AG08396 (cell line): Measurements from ENCODE around the gene FALEC.
A peak's percentile ranks its signal among the peaks of the same experiment; 100 is the strongest.

Experiments
- DNase-seq: peaks from one replicate; pipeline ENCODE4 v3.0.0; 2012; ENCODE audit warnings: low spot score, mixed read lengths

FALEC gene

DNA sequence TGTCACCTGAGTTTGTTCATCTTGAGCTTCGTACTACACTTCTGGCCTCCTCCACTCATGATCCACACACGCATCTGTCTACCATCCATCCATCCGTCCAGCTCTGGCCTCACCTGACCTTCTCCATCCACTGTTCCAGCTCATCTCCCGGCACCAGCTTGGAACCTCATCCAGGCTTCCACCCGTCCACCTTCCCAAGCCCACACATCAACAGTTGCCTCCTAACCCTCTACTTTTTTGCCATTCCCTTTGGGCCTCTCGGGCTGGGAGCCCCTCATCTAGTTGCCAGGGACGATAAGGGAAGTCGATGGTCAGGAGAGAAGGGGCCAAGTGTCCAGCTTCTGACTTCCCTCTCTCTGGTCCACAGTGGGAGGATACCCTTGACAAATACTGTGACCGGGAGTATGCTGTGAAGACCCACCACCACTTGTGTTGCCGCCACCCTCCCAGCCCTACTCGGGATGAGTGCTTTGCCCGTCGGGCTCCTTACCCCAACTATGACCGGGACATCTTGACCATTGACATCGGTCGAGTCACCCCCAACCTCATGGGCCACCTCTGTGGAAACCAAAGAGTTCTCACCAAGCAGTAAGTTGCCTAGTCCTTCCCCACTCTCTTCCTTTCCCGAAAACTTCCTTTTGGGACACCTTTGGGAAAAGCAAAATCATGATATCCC, 3.4 kb upstream of the FALEC start:
- no peak for DNase-seq

DNA sequence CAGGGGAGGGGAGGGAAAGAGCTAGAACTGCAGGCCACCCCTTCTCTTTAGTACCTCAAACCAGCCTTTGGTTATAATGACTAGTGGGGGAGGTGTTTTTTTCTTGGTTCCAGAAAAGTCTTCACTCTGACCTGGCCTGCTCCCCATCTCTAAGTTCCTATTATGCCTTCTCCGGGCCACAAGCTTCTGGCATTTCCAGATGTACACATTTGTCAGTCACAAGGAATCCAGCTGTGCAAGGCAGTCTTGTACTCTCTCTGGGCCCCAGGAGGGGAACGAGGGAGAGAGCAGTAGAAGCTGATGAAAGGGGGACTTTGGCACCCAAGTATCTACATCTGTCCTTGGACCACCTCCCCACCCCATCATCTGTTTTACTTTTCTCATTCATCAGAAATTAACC, 2.7 kb upstream of the FALEC start:
- DNase-seq: no peak

DNA sequence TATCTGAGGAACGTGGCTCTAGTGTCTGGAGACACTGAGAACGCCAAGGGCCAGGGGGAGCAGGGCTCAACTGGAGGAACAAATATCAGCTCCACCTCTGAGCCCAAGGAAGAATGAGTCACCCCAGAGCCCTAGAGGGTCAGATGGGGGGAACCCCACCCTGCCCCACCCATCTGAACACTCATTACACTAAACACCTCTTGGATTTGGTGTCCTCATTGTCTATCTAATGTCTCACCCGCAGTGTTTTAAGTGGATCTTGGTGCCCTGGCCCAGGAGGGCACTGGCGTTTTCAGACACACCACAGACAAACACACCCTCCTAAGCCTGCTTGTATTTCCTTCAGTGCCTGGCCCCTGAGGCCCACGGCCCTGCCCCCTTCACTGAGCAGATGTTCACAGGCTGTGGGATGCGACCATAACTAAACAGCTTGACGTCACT, 2.2 kb upstream of the FALEC start:
- DNase-seq: no peak

DNA sequence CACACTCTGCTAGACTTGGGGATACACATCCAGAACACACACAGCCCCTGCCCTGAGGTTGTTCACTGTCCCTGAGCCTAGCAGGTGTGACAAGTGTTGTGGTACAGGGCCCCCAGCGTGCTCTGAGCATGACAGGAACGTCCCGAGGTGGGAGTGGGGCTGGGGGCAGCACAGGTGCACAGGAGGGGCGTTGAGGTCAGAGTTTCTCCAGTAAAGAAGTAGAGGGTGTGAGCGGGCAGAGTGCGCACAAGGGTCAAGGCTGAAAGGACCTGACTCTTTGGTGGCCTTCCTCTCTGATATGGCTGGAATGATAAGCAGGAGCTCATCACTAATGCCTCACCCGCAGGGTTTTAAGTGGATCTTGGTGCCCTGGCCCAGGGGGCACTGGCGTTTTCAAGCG, 1.3 kb upstream of the FALEC start:
- no peak for DNase-seq

DNA sequence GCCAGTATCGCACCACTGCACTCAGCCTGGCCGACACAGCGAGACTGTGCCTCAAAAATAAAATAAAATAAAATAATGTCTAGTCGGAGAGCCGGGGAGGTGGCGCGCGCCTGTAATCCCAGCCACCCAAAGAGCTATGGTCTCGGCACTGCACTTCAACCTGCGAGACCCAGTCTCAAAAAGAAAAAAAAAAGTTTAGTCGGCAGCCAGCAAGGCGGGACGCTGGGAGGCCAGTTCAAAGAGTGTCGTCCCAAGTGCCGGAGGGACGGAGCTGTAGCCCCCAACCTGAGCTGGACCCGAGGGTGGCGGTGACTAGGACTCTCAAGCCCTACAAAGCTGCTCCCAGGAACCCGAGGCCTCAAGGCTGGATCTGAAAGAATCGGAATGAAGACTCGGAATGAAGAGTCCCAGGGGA, 632 bp upstream of the FALEC start:
- no peak for DNase-seq

DNA sequence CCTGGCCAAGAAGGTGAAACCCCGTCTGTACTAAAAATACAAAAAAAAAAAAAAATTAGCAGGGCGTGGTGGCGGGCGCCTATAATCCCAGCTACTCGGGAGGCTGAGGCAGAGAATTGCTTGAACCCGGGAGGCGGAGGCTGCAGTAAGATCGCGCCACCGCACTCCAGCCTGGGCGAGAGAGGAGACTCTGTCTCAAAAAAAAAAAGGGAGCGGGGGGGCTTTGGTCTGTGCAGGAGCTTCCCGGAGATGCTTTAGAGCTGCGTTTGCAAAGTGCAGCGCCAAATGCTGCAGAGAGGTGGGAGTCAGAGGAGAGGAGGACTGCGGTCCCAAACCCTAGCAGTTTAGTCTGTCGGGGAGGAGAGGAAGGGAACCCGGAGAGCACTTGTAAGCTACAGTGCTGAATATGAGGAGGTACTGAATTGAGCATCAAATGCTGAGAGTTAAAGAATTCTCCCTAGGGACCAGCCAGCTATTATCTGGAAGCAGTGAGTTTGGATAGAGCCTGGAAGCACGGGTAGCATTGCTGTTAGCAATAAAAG, 569 bp downstream of the FALEC start:
- DNase-seq: no peak

DNA sequence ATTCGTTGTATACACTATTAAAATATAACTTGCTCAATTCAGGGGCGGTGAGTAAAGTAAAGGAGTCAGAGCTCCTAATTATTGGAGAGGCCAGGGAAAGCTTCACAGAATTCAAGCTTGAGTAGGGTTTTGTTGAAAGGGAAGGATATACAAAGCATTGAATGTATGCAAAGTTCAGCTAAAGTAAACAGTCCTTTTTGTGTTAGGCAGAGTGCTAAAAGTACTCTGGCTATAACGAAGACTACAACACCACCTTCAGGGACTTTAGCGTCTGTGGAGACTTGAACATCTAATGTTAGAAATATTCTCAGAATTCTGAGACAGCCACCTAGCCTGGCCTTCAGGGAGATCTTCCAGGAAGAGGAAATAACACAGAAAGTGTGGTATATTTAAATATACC, 1.1 kb downstream of the FALEC start:
- DNase-seq: no peak

DNA sequence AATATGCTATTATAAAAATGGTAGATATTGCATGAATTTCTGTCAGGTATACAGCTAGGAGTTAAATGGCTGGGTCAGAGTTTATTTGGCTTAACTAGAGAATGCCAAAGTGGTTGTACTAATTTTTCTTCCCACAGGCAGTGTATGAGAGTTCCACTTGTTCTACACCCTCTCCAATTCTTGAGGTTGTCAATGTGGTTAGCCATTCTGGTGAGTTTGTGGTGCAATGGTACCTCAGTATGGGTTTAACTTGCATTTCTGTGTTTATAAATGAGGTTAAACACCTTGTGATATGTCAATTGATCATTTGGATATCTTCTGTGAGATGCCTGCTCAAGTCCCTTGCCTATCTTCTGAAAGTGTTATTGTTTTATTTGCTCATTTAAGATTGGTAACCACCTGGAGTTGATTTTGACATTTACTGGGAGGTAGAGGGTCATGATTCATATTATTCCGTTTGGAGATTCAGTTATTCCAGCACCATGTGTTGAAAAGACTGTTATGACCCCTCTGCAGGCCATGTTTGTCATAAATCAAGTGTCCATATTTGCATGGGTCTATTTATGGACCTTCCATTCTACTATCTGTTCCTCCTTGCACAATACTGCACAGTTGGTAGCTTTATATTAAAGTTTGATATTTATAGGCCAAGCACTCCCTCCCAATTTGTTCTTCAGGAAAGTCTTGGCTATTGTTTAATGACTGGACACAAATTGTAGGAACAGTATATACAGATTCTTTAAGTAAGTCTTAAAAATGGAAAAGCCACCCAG, 5.8 kb downstream of the FALEC start:
- no peak for DNase-seq

DNA sequence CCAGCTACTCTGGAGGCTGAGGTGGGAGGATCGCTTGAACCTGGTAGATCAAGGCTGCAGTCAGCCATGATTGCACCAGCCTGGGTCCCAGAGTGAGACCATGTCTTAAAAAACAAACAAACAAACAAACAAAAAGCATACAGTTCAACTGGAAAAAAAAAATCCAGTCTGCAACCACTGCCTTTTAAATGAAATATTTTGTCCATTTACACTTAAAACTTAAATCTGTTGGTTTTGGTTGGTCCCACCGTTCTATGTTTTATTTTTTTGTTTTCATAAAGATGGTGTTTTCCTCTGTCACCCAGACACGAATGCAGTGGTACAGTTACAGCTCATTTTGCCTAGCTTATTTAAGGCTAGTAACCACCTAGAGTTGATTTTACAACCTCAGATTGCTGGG, 9.8 kb downstream of the FALEC start:
- DNase-seq: no peak

DNA sequence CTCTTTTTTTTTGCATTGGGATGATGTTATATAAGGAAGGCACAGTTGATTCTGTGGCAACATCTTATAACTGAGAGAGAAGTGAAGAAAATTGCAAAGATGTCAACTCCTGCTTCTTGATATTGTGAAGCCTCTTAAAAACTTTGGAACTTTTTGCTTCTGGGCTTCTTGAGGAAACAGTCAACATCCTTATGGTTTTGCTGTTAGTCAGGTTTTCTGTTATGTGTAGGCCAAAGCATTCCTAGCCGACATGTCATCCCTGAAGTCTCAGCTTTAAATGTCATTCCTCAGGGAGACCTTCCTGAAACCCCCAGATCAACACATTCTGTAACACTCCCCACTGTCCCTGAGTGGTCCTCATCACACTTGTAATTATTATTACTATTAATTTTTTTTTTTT, 12.6 kb downstream of the FALEC start:
- peak; percentile 56 for DNase-seq

DNA sequence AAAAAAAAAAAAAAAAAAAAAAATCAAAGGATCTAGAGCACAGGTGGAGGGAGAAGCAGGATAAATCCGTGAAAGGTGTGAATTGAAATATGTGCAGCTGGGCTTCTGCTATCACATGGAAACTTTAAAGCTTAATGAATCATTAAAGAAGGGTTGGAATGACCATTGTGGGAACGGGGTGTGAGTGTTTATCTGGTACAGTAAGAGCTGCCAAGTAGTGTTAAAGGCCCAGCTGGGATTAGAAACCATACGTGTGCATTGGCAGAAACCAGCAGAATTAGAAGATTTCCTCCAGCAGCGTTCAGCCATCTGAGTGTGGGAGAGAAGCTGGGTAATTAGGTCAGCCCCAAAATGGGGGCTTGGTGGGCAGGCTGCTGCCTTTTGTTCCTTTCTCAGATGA, 13.5 kb downstream of the FALEC start:
- peak; percentile 38 for DNase-seq

DNA sequence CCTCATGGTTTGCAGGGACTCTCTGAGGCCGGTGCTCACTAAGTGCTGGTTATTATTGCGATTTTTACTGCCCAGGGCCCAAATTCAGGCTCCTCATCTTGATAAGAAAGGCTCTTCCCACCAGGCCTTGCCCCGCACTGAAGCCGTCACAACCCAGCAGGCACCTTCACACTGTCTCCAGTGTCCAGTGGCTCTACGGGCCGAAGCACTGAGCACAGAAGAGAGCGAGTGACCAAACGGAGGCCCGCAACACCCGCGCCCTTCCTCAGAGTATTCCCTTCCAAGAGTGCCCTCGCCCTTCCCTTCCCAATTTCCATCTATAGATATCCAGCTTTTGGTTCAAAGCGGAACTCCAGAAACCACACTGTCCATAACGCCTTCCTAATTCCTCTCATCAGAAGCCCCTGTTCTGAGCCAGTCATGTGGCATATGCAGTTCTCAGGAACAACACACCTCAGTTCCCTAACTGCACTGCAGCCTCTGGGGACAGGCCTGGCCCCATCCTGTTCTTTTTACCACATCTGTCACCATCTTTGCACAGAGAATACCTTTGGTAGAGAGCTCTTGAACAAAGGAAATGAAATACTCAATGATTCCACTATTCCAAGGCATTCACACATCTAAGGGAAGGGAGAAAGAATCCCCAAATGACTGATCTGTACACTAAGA, 15.1 kb downstream of the FALEC start:
- no peak for DNase-seq

DNA sequence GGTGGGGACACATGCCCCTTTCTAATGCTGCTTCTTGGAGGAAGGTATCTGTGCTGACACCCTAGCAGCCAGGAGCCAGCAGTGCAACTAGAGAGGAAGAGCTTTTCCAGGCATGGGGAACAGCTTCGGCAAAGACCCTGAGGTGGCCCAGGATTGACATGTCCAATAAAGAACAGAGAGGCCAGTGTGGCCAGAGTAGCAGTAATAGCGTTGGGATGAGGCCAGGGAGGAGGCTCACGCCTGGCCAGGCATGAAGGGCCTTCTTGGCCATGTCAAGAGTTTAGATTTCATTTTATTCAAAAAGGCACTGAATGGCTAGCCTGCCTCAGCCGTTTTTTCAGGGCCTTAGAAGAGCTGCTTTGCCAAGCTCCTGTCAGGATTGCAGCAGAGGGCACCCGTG, 17.3 kb downstream of the FALEC start:
- no peak for DNase-seq

DNA sequence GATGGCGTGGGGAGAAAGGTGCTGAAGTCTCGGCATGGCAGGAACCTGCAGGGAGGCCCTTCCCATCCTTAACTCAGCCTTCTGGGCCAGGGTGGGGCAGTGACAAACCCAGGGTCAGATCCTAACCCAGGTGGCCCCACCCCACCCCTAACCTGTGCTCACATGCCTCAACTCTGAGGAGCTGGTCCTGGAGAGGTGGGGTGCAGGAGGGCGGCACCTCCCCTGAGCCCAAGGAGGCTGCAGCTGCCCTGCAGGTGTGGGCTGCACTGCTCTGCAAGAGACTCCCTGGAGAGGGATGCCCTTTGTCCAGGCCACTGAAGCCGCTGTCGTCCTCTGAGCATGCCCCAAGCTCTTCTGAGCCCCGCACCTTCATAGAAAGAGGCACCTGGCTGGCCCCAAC, 18.4 kb downstream of the FALEC start:
- no peak for DNase-seq

DNA sequence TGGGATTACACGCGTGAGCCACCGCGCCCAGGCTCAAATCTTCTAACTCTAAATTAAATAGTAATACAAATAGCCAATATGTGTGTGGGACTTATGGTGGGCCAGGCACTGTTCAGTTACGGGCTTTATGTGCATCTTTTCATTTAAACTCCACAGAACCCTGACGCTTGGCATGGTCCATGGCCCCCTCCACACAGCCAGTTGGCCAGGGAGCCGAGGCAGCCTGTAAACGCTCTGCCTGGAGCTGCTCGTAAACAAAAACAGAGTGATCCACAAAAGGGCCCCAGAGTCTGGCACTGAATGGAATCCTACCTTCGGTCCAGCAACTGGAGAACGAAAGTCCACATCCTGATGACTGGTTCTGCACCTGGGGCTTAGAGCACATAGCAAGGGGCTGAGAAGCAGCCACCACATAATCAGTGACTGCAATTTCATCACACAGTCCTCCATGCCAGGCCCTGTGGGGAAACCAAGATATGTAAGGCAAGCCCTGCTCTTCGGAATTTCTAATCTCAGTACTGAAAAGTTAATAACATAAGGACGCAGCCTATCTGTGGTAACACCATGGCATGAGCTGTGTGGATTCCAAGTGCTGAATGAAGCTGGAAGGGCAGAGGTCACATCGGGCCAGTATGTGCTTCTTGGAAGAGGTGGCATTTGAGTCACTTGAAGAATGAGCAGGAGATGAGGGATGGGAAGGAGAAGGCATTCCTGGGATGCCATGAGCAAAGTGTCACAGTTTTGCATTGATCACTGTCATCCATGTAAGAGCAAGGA, 20.1 kb downstream of the FALEC start:
- peak; percentile 53 for DNase-seq

DNA sequence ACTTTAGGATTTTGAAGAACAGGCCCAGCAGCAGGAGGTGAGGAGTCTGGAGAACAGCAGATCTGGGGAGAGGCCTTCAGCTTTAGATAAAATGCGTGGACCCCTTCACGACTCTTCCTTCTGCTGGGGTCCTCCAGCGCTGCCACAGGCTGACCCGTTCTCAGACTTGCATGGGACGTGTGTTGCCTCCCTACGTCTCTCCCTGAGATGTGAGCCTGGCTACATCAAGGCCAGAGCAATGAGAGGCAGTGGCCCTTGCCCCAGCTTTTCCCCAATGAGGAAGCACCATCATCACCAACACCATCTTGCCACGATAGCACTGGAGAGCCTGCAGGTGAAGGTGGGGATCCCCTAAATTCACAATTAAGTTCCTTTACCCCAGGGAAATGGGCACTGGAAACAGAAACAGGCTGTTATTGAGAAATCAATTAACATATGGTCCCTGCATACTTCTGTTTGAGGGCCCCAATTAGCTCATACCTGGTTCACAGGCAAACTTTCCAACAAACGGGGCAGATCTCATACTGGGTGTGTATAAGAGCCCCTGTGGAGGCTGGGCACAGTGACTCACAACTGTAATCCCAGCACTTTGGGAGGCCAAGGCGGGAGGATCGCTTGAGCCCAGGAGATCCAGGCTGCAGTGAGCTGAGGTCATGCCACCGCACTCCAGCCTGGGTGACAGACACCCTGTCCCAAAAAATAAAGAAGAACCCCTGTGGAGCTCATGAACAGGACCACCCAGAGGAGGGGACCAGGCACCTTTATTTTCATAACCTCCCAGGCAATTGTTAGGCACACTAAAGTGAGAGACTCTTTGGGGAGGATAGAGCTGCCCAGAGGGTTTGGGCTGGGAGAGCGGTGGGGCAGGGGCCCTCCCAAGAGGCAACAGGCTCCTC, 21.5 kb downstream of the FALEC start:
- DNase-seq: no peak

DNA sequence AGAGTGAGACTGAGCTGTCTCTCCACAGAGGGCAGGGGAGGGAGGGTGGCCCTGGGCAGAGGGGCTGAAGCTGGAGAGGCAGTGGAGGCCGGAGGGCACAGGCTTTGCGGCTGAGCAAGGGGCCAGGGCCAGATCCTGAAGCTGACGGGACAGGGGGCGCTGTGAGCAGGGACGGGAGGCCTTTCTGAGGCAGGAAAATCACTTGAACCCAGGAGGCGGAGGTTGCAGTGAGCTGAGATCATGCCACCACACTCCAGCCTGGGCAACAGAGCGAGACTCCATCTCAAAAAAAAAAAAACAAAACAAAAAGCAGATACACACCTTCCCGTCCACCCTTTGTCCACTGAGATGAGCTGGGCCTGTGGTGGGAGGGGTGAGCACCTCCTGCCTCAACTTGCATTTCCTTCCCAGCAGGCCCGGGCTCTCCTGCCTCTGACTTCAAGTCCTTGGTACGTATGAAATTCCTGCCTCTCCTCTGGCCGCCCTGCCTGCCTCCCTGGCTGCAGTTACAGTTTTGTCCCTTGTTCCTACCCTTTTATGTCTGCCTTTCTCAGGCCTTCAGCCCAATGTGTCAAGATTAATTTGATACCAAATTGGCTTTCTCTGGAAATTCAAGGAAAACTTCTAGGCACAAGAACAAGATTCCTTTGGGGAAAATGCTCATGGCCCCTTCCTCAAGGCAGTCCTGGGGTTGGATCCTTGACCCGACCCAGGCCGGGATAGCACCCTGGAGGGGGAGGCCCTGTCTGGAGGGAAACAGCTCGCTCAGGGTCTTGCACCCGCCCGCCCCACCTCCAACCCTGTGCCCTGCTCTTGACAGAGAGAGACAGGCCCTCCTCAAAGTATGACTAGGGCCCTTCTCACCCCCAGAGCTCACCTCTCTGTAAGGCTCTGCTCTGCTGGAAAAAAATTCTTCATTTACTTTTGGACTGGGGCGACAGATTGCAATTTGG, 22.5 kb downstream of the FALEC start:
- DNase-seq: peak; percentile 63

DNA sequence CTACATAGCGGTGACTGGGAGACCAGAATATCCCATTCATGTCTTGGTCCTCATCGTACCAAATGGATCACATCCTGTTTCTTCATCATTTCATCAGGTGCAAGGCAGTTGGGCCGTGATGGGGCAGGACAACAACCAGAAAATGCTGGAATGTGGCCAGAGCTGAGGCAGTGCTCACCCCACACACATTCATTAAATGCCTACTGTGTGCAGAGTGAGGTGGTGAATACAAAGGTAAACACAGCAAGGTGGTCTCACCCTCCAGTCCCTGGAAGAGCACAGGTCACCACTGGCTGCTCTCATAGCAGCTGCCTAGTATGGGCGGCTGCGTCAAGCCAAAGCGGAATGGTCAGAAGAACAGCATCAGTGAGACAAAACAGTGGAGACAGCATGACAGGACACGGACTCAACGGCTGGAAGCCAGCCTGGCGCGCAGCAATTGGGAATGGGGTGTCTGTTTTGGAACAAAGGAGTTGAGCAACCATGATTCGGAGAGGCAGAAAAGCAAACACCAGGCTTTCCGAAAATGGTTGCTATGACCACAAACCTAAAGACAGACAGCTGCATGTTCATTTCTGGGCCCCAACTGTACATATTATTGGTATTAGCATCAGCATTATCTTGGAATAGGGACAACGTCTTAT, 28.1 kb downstream of the FALEC start:
- DNase-seq: peak; percentile 57

DNA sequence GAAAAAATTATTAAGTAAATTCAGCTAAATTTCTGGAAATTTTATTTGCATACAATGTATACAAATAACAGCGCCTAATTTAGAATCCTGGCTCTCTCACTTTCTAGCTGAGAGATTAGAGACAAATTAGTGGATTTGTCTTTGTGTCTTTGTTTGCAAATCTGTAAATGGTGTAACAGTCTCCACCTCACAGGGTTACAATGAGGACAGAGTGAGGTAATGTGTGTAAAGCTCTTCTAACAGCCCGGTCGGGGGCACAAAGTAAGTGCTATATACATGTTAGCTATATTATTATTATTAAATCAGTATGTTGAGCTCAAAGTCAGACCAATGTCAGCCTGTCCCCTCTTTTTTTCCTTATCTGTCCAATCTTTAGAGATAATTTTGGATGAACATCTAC, 28.7 kb downstream of the FALEC start:
- peak; percentile 4 for DNase-seq
